H9 (cell line): ENCODE data around the gene PSAPL1. TPM values are rescaled to one million over a fixed set of nuclear protein-coding genes. Genes with fewer than 3 reads are reported as not detected.
A peak's percentile ranks its signal among the peaks of the same experiment; 100 is the strongest.

Experiments used
- DNase-seq: peaks from one replicate; pipeline ENCODE4 v3.0.0-alpha.2; 2017
- H2AFZ ChIP-seq: one replicate; pipeline ENCODE4 v1.6.1; 2013; ENCODE audit warnings: mild to moderate bottlenecking, low read length, control low read depth, moderate library complexity
- H2AK5ac ChIP-seq: 2 replicates; pipeline ENCODE4 v1.6.1; 2013; ENCODE audit warnings: low read length, control low read depth, mixed read lengths; ENCODE audit not compliant: insufficient read length
- H2BK120ac ChIP-seq: one replicate; pipeline ENCODE4 v1.6.1; 2013; ENCODE audit warnings: low read depth, mild to moderate bottlenecking, low read length, control low read depth, inconsistent platforms; ENCODE audit not compliant: poor library complexity, severe bottlenecking
- H2BK12ac ChIP-seq: 2 replicates; pipeline ENCODE4 v1.6.1; 2013; ENCODE audit warnings: low read length, control low read depth, mixed read lengths, low read depth; ENCODE audit not compliant: insufficient read length
- H2BK15ac ChIP-seq: 2 replicates; pipeline ENCODE4 v1.6.1; 2013; ENCODE audit warnings: low read depth, low read length, control low read depth
- H2BK20ac ChIP-seq: one replicate; pipeline ENCODE4 v1.6.1; 2013; ENCODE audit warnings: low read depth, mild to moderate bottlenecking, low read length, control low read depth, inconsistent platforms; ENCODE audit not compliant: poor library complexity, severe bottlenecking
- H2BK5ac ChIP-seq: 2 replicates; pipeline ENCODE4 v1.6.1; 2013; ENCODE audit warnings: low read length, control low read depth, mixed read lengths; ENCODE audit not compliant: insufficient read length
- H3K14ac ChIP-seq: 2 replicates; pipeline ENCODE4 v1.6.1; 2013; ENCODE audit warnings: low read length, control low read depth; ENCODE audit not compliant: insufficient read depth
- H3K18ac ChIP-seq: 2 replicates; pipeline ENCODE4 v1.6.1; 2013; ENCODE audit warnings: low read depth, mild to moderate bottlenecking, mixed read lengths, low read length, control low read depth; ENCODE audit not compliant: insufficient read length
- H3K23ac ChIP-seq: 2 replicates; pipeline ENCODE4 v1.6.1; 2013; ENCODE audit warnings: low read length, control low read depth, mixed read lengths, low read depth; ENCODE audit not compliant: insufficient read length
- H3K23me2 ChIP-seq: 2 replicates; pipeline ENCODE4 v1.6.1; 2013; ENCODE audit warnings: low read depth, mild to moderate bottlenecking, mixed read lengths, low read length, control low read depth; ENCODE audit not compliant: insufficient read length, poor library complexity, severe bottlenecking
- H3K27ac ChIP-seq: 2 replicates; pipeline ENCODE4 v1.5.1; 2013; ENCODE audit warnings: low read length, control low read depth, mixed read lengths, low read depth; ENCODE audit not compliant: insufficient read length
- H3K27me3 ChIP-seq: 2 replicates; pipeline ENCODE4 v1.6.1; 2013; ENCODE audit warnings: low read length, control low read depth, inconsistent platforms; ENCODE audit not compliant: insufficient read depth
- H3K4ac ChIP-seq: 2 replicates; pipeline ENCODE4 v1.6.1; 2013; ENCODE audit warnings: low read depth, mild to moderate bottlenecking, control low read depth, inconsistent platforms, low read length, moderate library complexity
- H3K4me1 ChIP-seq: 2 replicates; pipeline ENCODE4 v1.6.1; 2013; ENCODE audit warnings: low read length, control low read depth, inconsistent platforms; ENCODE audit not compliant: insufficient read depth
- H3K4me2 ChIP-seq: 2 replicates; pipeline ENCODE4 v1.6.1; 2013; ENCODE audit warnings: low read length, control low read depth, mixed read lengths; ENCODE audit not compliant: insufficient read length, insufficient read depth
- H3K56ac ChIP-seq: 2 replicates; pipeline ENCODE4 v1.6.1; 2013; ENCODE audit warnings: low read depth, mild to moderate bottlenecking, mixed read lengths, low read length, control low read depth; ENCODE audit not compliant: insufficient read length
- H3K79me1 ChIP-seq: 2 replicates; pipeline ENCODE4 v1.6.1; 2013; ENCODE audit warnings: low read depth, mild to moderate bottlenecking, moderate library complexity, low read length, control low read depth, inconsistent platforms; ENCODE audit not compliant: insufficient read depth, poor library complexity, severe bottlenecking
- H3K79me2 ChIP-seq: 2 replicates; pipeline ENCODE4 v1.6.1; 2013; ENCODE audit warnings: low read length, control low read depth, inconsistent platforms; ENCODE audit not compliant: insufficient read depth
- H3K9ac ChIP-seq: 2 replicates; pipeline ENCODE4 v1.6.1; 2013; ENCODE audit warnings: low read length, control low read depth, mixed read lengths; ENCODE audit not compliant: insufficient read length; ENCODE audit errors: extremely low read depth
- H3K9me3 ChIP-seq: one replicate; pipeline ENCODE4 v1.6.1; 2013; ENCODE audit warnings: low read depth, low read length, inconsistent platforms; ENCODE audit not compliant: control insufficient read depth
- H3T11ph ChIP-seq: one replicate; pipeline ENCODE4 v1.6.1; 2013; ENCODE audit warnings: mild to moderate bottlenecking, low read length, control low read depth, inconsistent platforms
- H4K20me1 ChIP-seq: one replicate; pipeline ENCODE4 v1.6.1; 2013; ENCODE audit not compliant: control insufficient read depth, insufficient read length, insufficient read depth
- H4K5ac ChIP-seq: 2 replicates; pipeline ENCODE4 v1.6.1; 2013; ENCODE audit warnings: low read depth, mild to moderate bottlenecking, mixed read lengths, low read length, control low read depth; ENCODE audit not compliant: insufficient read length
- H4K8ac ChIP-seq: replicated peaks from 2 replicates; pipeline ENCODE4 v1.6.1; 2013; ENCODE audit warnings: low read length, control low read depth, mixed read lengths, low read depth; ENCODE audit not compliant: insufficient read length
- H4K91ac ChIP-seq: 2 replicates; pipeline ENCODE4 v1.6.1; 2013; ENCODE audit warnings: low read depth, mild to moderate bottlenecking, moderate library complexity, mixed read lengths, low read length, control low read depth; ENCODE audit not compliant: insufficient read length
- H3K27ac Mint-ChIP-seq, 3 experiments: 2 replicates in 2 of 3; 3 replicates in 1 of 3; pipeline ENCODE4 v1.8.0; 2020 to 2021; ENCODE audit warnings: mixed read lengths in 3 of 3, mild to moderate bottlenecking in 1 of 3, moderate library complexity in 1 of 3
- H3K27me3 Mint-ChIP-seq: 2 replicates; pipeline ENCODE4 v1.8.0; 2021; ENCODE audit warnings: low read depth, mild to moderate bottlenecking, moderate library complexity, mixed read lengths
- H3K36me3 Mint-ChIP-seq, 3 experiments: 2 replicates in 2 of 3; 3 replicates in 1 of 3; pipeline ENCODE4 v1.8.0; 2020 to 2021; ENCODE audit warnings: low read depth in 3 of 3, mixed read lengths in 3 of 3; ENCODE audit not compliant: insufficient read depth in 1 of 3
- H3K4me1 Mint-ChIP-seq, 2 experiments: 2 replicates each; pipeline ENCODE4 v1.8.0; 2020; ENCODE audit warnings: mixed read lengths in 2 of 2
- H3K4me3 Mint-ChIP-seq, 2 experiments: 2 replicates in 1 of 2; 3 replicates in 1 of 2; pipeline ENCODE4 v1.8.0; 2020 to 2021; ENCODE audit warnings: mild to moderate bottlenecking in 2 of 2, mixed read lengths in 2 of 2, moderate library complexity in 1 of 2
- H3K9me3 Mint-ChIP-seq, 2 experiments: 2 replicates in 1 of 2; 3 replicates in 1 of 2; pipeline ENCODE4 v1.8.0; 2020; ENCODE audit warnings: mild to moderate bottlenecking in 2 of 2, mixed read lengths in 2 of 2, moderate library complexity in 1 of 2
- WGBS: extraction: QIAGEN DNeasy Blood & Tissue Kit; methylation state at CpG from one replicate; pipeline ENCODE4 v1.1.7; 2013; ENCODE audit warnings: missing lambda C conversion rate, low lambda C conversion rate, mixed read lengths; ENCODE audit not compliant: insufficient read length; ENCODE audit errors: extremely low coverage; 5-methylcytosine and 5-hydroxymethylcytosine counted together
- total RNA-seq: library from RNA; stranded (reverse); gene quantifications from 2 replicates; pipeline ENCODE4 v1.2.1, GENCODE V29; 2021
- TF ChIP-seq, protein P1 (sequence below): fragments of 200-600 bp; sonication (generic); conservative IDR thresholded peaks from 3 replicates; pipeline ENCODE4 v1.8.0; 2021; ENCODE audit warnings: antibody characterized with exemption, mild to moderate bottlenecking

The PSAPL1 gene
- total RNA-seq, 1 experiment from 2014 or later: 0.04 TPM

- no peaks in the 10 kb centered on the region for H3K4me1 ChIP-seq
- H3K4me2 ChIP-seq: no peak overlapping the region
- Mint-ChIP-seq H3K27me3 (peaks cover 15% of the 10 kb centered on the region), H3K4me3 (no peak overlapping the region), H3K4me1 (no peaks in the 10 kb centered on the region), H3K27ac (peak overlapping the region in 1 of 3 experiments; percentile 59; a peak in 1 of 7 replicates), H3K9me3 (no peaks in the 10 kb centered on the region; a peak in 1 of 5 replicates), H3K36me3 (no peaks in the 10 kb centered on the region; a peak in 1 of 7 replicates)
- H3K18ac ChIP-seq: no peak overlapping the region
- no peak overlapping the region for H2BK15ac ChIP-seq
- H3K9me3 ChIP-seq: no peaks in the 10 kb centered on the region
- H3K14ac ChIP-seq: no peak overlapping the region
- no peak overlapping the region for H2AFZ ChIP-seq
- no peak overlapping the region for H4K5ac ChIP-seq
- no peak overlapping the region for H3K23ac ChIP-seq
- no peak overlapping the region for H2BK120ac ChIP-seq
- H2BK20ac ChIP-seq: no peak overlapping the region
- H3K23me2 ChIP-seq: no peaks in the 10 kb centered on the region
- H3K79me2 ChIP-seq: no peaks in the 10 kb centered on the region
- TF ChIP-seq, protein P1, sequence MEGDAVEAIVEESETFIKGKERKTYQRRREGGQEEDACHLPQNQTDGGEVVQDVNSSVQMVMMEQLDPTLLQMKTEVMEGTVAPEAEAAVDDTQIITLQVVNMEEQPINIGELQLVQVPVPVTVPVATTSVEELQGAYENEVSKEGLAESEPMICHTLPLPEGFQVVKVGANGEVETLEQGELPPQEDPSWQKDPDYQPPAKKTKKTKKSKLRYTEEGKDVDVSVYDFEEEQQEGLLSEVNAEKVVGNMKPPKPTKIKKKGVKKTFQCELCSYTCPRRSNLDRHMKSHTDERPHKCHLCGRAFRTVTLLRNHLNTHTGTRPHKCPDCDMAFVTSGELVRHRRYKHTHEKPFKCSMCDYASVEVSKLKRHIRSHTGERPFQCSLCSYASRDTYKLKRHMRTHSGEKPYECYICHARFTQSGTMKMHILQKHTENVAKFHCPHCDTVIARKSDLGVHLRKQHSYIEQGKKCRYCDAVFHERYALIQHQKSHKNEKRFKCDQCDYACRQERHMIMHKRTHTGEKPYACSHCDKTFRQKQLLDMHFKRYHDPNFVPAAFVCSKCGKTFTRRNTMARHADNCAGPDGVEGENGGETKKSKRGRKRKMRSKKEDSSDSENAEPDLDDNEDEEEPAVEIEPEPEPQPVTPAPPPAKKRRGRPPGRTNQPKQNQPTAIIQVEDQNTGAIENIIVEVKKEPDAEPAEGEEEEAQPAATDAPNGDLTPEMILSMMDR: no peak
- H3K79me1 ChIP-seq: no peaks in the 10 kb centered on the region
- H3K56ac ChIP-seq: no peak overlapping the region
- no peak for DNase-seq
- H4K8ac ChIP-seq: no peak overlapping the region
- no peak overlapping the region for H2BK5ac ChIP-seq
- H3K27ac ChIP-seq: no peak overlapping the region
- WGBS: no CpG with 5 or more reads among the region's 6 CpGs
- no peak overlapping the region for H2AK5ac ChIP-seq
- H2BK12ac ChIP-seq: no peak overlapping the region
- no peak overlapping the region for H3K4ac ChIP-seq
- H3K27me3 ChIP-seq: no peaks in the 10 kb centered on the region
- H3T11ph ChIP-seq: no peak overlapping the region
- no peak overlapping the region for H4K91ac ChIP-seq
- H4K20me1 ChIP-seq: no peaks in the 10 kb centered on the region
- H3K9ac ChIP-seq: no peak overlapping the region
Measured at GRCh38 chr4:7451800-7452199, 17.1 kb upstream of the PSAPL1 start.
